Astrocyte of the spinal cord (primary cell): ENCODE measurements around the gene SH3RF3.

Experiments used
- DNase-seq: peaks from one replicate; pipeline ENCODE4 v3.0.0; 2011; ENCODE audit warnings: low read depth, low spot score
- H3K4me3 ChIP-seq: 2 replicates; pipeline ENCODE4 v1.5.1; 2011; ENCODE audit warnings: low read depth, mild to moderate bottlenecking, low read length, moderate library complexity
- in situ Hi-C: cut with HindIII; loops from 2 replicates; pipeline ENCODE4 v1.10.0; 2017; ENCODE audit warnings: low sequenced_read_pairs
- TF ChIP-seq, protein P1 (sequence below): IDR thresholded peaks from 2 replicates; pipeline ENCODE4 v1.5.1; 2012; ENCODE audit warnings: low read depth, mild to moderate bottlenecking, low read length, inconsistent platforms

Gene SH3RF3

DNA sequence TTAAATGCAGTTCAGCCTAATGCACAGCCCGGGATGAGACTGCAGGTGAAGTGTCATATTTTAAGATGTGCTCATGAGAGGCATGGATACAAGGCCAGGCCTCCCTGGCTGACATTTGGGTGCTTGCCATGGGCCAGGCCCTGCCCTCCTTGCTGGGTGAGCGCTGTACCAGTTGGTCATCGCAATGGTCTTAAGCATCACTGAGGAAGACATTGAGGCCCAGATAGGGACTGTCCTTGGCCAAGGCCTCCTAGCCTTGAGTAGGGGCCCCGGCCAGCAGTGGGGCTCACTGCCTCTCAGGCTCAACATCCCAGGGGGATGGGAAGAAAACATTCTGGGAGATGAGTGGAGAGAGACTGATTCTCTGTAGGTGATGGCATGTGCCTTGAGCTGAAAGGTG, 184.3 kb downstream of the SH3RF3 start:
- no peak overlapping the region for H3K4me3 ChIP-seq
- in situ Hi-C loops: no loop called here
- TF ChIP-seq, protein P1, sequence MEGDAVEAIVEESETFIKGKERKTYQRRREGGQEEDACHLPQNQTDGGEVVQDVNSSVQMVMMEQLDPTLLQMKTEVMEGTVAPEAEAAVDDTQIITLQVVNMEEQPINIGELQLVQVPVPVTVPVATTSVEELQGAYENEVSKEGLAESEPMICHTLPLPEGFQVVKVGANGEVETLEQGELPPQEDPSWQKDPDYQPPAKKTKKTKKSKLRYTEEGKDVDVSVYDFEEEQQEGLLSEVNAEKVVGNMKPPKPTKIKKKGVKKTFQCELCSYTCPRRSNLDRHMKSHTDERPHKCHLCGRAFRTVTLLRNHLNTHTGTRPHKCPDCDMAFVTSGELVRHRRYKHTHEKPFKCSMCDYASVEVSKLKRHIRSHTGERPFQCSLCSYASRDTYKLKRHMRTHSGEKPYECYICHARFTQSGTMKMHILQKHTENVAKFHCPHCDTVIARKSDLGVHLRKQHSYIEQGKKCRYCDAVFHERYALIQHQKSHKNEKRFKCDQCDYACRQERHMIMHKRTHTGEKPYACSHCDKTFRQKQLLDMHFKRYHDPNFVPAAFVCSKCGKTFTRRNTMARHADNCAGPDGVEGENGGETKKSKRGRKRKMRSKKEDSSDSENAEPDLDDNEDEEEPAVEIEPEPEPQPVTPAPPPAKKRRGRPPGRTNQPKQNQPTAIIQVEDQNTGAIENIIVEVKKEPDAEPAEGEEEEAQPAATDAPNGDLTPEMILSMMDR: no peak
- DNase-seq: no peak

DNA sequence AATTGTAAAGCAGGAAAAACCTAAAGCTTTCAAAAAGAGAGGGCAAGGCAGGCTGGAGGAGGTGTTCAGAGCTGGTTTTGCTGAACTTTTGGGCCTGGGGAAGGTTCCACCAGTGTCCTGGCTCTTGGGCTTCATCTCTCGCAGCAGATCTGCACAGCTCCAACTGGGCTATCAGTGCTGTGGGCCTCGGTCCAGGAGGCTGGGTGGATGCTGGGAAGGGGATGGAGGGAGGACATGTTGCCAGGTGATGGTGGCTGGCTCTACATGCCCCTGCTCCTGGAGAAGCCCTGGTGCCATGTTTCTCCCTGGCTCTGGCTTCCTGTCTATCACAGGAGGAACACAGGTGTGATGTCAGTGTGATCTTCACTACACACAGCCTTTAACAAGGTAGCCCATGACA, 187.1 kb downstream of the SH3RF3 start:
- no peak overlapping the region for H3K4me3 ChIP-seq
- TF ChIP-seq, protein P1: no peak
- in situ Hi-C loops: no loop called here
- no peak for DNase-seq

DNA sequence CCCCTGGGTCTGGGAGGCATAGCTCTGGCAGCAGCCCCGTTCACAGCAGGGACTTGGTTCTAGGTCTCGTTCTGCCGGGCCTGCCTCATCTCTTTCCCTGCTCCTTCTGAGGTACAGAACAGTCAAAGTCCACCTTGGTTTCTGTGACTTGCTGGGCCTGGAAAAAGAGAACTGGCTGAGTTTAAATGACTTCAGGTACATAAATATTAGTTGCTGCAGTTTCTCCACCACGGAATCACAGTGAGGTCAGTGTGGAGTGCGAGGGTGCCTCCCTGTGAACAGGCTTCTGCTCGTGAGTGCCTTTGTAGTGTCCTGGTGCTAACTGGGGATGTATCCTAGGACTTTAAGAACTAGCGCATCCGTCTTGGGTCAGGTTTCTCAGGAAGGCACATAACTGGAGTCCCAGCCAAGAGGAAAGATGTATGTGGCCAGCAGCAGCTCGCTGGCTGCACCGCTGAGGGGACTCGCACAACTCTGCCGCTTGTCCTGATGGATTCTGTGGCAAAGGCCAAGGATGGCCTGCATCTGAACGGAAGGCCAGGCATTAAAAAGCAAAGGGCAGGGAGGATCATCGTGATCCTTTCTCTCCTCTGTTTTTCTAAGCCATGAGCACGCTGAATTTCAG, 188.6 kb downstream of the SH3RF3 start:
- no peak overlapping the region for H3K4me3 ChIP-seq
- peak; percentile 31 for DNase-seq
- in situ Hi-C loops: no loop called here
- TF ChIP-seq, protein P1: no peak

DNA sequence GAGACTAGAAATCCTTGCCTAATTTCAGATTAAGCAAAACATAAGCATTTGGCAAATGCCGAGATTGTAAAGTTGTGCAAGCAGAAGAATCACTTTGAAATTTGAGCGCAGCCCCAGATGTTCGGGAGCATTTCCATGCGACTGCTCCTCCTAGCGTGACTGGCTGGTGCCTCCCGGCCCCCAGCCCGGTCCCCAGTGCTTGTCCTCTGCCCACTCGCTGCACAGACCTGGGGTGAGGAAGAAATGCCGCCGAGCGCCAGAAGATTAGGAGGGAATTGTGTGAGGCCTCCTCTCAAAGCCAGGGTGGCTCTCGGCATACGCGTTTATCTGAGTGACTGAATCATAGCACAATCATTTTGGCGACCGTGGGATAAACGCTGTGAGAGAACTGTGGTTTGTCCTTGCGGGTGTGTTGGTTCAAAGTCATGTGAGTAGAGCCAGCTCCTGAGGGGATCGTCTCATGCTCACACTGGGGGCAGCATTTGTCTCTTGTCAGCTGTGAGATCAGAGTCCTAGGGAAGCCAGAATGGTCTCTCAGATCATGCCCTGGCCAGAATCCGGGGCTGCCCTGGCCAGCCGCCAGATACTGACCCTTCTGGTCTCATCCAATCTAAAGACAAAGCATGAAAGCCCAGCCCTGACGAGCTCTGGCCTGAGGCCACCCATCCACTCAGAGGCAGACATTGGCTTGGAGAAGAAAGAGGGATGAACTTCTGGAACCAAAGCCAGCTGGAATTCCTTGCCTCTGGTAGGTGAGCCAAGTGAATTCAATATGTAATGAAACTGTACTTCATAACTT, 189.3 kb downstream of the SH3RF3 start:
- TF ChIP-seq, protein P1: peak; percentile 9
- H3K4me3 ChIP-seq: no peak overlapping the region
- in situ Hi-C loops: no loop called here
- peak; percentile 90 for DNase-seq

DNA sequence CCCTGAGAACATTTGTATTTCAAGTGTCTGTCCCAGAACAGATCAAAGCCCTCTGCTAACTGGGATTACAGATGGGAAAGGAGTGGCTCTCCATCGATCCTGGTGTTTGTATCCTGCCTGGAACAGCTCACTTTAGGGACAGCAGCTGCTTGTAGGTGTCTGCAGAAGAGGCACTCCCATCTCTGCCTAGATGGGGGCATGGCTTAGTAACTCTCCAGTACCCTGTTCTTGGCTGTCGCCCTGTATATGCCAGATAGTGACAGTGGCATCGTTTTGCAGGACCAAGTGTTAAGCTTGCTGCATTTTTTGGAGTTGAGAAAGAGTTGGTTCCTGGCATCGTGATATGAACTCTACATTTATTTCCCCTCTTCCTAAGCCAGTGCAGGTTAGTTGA, 189.9 kb downstream of the SH3RF3 start:
- DNase-seq: no peak
- TF ChIP-seq, protein P1: no peak
- H3K4me3 ChIP-seq: no peak overlapping the region
- in situ Hi-C loops: no loop called here

DNA sequence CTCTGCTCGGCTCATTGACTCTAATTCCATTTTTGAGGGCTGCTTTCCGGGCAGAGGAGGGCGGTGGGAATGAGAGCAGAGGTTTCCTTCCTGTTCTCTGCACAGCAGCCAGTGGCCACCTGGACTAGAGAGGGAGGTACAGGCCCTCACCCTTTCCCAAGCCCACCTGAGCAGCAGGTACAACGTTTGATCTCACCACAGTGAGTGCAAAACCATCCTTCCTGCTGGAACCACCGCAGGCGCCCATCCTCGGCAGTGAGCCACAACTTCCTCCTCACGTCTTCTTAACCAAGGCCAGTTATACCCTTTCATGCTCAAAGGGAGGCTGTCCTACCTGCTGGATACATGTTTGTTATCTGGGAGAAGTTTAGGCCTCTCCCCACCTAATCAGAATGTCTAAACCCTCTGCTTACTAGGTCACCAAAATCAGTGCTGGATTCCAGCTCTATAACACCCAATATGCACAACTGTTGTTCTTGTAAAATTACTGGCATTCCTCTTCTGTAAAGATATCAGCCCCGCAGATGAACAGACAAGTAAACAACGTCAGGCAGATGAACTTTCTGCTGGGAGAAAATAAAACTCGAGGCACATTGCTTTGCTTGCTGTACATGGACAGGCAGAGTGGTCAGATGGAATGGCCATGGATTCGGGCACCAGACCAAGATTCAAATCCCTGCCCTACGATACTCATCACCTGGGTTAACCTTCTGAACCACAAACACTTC, 191.4 kb downstream of the SH3RF3 start:
- no peak overlapping the region for H3K4me3 ChIP-seq
- in situ Hi-C loops: no loop called here
- DNase-seq: no peak
- TF ChIP-seq, protein P1: no peak
